Nephron (organoid): Measurements from ENCODE around the gene HNRNPU.
A peak's percentile ranks its signal among the peaks of the same experiment; 100 is the strongest.

Experiments used
- H3K27ac Mint-ChIP-seq, 3 experiments: 2 replicates each; pipeline ENCODE4 v1.8.0; 2020; ENCODE audit warnings: mixed read lengths in 3 of 3, mild to moderate bottlenecking in 2 of 3, moderate library complexity in 1 of 3
- H3K27me3 Mint-ChIP-seq: 2 replicates; pipeline ENCODE4 v1.8.0; 2021; ENCODE audit warnings: low read depth, mild to moderate bottlenecking, moderate library complexity, mixed read lengths
- H3K36me3 Mint-ChIP-seq: 2 replicates; pipeline ENCODE4 v1.8.0; 2020; ENCODE audit warnings: low read depth, mixed read lengths
- H3K4me1 Mint-ChIP-seq: 2 replicates; pipeline ENCODE4 v1.8.0; 2020; ENCODE audit warnings: mixed read lengths
- H3K4me3 Mint-ChIP-seq, 3 experiments: 2 replicates each; pipeline ENCODE4 v1.8.0; 2020; ENCODE audit warnings: mild to moderate bottlenecking in 3 of 3, mixed read lengths in 3 of 3, moderate library complexity in 2 of 3
- H3K9me3 Mint-ChIP-seq: 2 replicates; pipeline ENCODE4 v1.8.0; 2020; ENCODE audit warnings: mixed read lengths
- TF ChIP-seq, protein P1 (sequence below), 3 experiments: fragments of 200-600 bp; sonication (generic); IDR thresholded peaks; one replicate each; pipeline ENCODE4 v1.5.0; 2021; ENCODE audit warnings: antibody characterized with exemption in 3 of 3; ENCODE audit not compliant: unreplicated experiment in 3 of 3

Gene HNRNPU

GRCh38 chr1:244854865-244855578 lies 9.3 kb downstream of the HNRNPU start:
- H3K36me3 Mint-ChIP-seq, result peaks cover 90% of the 10 kb centered on the region

DNA sequence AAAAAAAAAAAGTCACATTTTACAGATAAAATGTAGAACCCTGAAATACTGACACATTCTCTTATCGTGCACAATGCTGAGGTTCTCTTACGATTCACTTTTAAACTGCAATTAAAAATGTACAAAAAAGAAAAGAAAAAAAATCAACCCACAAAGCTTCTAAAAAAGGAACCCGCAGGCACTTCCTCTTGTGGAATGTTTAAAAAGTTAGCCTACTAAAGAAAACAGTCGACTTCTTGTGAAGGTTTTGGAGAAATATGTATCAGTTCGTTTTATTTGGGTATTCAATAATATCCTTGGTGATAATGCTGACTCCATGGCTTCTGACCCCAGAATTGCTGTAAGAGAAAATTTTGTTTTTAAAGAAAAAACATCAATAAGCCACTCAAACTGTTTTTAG lies 10.2 kb downstream of the HNRNPU start:
- peaks cover 93% of the 10 kb centered on the region for H3K36me3 Mint-ChIP-seq
- TF ChIP-seq, protein P1, sequence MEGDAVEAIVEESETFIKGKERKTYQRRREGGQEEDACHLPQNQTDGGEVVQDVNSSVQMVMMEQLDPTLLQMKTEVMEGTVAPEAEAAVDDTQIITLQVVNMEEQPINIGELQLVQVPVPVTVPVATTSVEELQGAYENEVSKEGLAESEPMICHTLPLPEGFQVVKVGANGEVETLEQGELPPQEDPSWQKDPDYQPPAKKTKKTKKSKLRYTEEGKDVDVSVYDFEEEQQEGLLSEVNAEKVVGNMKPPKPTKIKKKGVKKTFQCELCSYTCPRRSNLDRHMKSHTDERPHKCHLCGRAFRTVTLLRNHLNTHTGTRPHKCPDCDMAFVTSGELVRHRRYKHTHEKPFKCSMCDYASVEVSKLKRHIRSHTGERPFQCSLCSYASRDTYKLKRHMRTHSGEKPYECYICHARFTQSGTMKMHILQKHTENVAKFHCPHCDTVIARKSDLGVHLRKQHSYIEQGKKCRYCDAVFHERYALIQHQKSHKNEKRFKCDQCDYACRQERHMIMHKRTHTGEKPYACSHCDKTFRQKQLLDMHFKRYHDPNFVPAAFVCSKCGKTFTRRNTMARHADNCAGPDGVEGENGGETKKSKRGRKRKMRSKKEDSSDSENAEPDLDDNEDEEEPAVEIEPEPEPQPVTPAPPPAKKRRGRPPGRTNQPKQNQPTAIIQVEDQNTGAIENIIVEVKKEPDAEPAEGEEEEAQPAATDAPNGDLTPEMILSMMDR (IDR thresholded peaks at IDR 0.05; ENCODE audit: unreplicated experiment in 3 of 3), result no peak
- H3K4me3 Mint-ChIP-seq, result no peak overlapping the region
- no peak overlapping the region for H3K27ac Mint-ChIP-seq
- H3K27me3 Mint-ChIP-seq, result no peaks in the 10 kb centered on the region
- no peaks in the 10 kb centered on the region for H3K9me3 Mint-ChIP-seq
- H3K4me1 Mint-ChIP-seq, result peaks cover 15% of the 10 kb centered on the region

More at GRCh38 chr1:244854865-244855578, 9.3 kb downstream of the HNRNPU start:
- H3K4me3 Mint-ChIP-seq, result no peak overlapping the region
- H3K4me1 Mint-ChIP-seq, result peaks cover 17% of the 10 kb centered on the region
- no peak overlapping the region for H3K27ac Mint-ChIP-seq
- H3K9me3 Mint-ChIP-seq, result no peaks in the 10 kb centered on the region
- TF ChIP-seq, protein P1 (IDR thresholded peaks at IDR 0.05; ENCODE audit: unreplicated experiment in 3 of 3), result no peak
- H3K27me3 Mint-ChIP-seq, result no peaks in the 10 kb centered on the region

DNA sequence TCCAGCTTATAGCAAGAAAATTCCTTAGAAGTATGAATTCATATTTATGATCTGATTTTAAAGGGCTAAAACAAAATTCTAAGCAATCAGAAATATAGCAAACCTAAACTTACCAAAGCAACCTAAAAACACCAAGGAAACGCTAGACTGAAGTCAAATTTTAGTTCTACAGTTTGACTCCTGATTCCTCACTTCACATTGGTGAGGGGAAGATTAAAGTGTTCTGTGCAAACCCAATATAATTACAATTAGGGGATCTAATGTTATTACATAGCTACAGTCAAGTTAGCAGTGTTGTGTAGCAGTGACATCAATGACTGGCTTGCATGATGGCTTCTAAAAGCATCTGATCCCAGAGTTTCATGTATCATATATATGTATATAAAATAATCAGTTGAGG lies 11.6 kb downstream of the HNRNPU start:
- Mint-ChIP-seq H3K9me3 (no peaks in the 10 kb centered on the region), H3K4me1 (peaks cover 8% of the 10 kb centered on the region), H3K27me3 (no peaks in the 10 kb centered on the region), H3K27ac (peak overlapping the region in 1 of 3 experiments; percentile 24), H3K4me3 (no peak overlapping the region), H3K36me3 (peaks cover 93% of the 10 kb centered on the region)
- TF ChIP-seq, protein P1 (IDR thresholded peaks at IDR 0.05; ENCODE audit: unreplicated experiment in 3 of 3), result no peak

GRCh38 chr1:244851546-244852231 lies 12.7 kb downstream of the HNRNPU start:
- TF ChIP-seq, protein P1 (IDR thresholded peaks at IDR 0.05; ENCODE audit: unreplicated experiment in 3 of 3), result no peak
- H3K27ac Mint-ChIP-seq, result peak overlapping the region in 2 of 3 experiments; percentile 9 to 24
- peaks cover 93% of the 10 kb centered on the region for H3K36me3 Mint-ChIP-seq
- H3K4me1 Mint-ChIP-seq, result peaks cover 4% of the 10 kb centered on the region
- H3K9me3 Mint-ChIP-seq, result no peaks in the 10 kb centered on the region
- H3K4me3 Mint-ChIP-seq, result no peak overlapping the region
- no peaks in the 10 kb centered on the region for H3K27me3 Mint-ChIP-seq

DNA sequence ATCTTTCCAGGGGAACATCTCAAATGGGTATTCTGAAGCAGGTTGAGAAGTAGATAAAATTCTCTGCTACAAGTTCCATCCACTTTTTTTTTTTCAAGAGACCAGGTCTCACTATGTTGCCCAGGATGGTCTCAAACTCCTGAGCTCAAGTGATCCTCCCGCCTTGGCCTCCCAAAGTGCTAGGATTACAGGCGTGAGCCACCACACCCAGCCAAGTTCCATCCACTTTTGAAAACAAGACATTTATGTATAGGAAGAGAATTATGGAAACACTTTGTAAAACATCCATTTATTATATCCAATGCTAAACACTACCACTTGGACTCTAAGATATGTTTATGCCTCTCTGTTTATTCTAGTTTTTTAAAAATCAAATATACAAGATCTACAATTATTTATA lies 13.4 kb downstream of the HNRNPU start:
- Mint-ChIP-seq H3K4me1 (no peaks in the 10 kb centered on the region), H3K9me3 (no peaks in the 10 kb centered on the region), H3K36me3 (peaks cover 93% of the 10 kb centered on the region), H3K4me3 (no peak overlapping the region), H3K27me3 (no peaks in the 10 kb centered on the region), H3K27ac (no peak overlapping the region)
- TF ChIP-seq, protein P1 (IDR thresholded peaks at IDR 0.05; ENCODE audit: unreplicated experiment in 3 of 3), result no peak
